Breast epithelium (tissue), 3 donors: ENCODE measurements around the gene PARK7.

ENCODE experiments used
- CTCF ChIP-seq, 3 donors: fragments of 450-650 bp; IDR thresholded peaks; one replicate each; pipeline ENCODE4 v1.5.1; 2016 to 2017; ENCODE audit warnings: antibody characterized with exemption in 3 of 3, mild to moderate bottlenecking in 3 of 3, moderate library complexity in 3 of 3
- POLR2A ChIP-seq: fragments of 450-650 bp; IDR thresholded peaks from one replicate; pipeline ENCODE4 v1.6.1; 2016; ENCODE audit warnings: antibody characterized with exemption, mild to moderate bottlenecking, moderate library complexity

DNA sequence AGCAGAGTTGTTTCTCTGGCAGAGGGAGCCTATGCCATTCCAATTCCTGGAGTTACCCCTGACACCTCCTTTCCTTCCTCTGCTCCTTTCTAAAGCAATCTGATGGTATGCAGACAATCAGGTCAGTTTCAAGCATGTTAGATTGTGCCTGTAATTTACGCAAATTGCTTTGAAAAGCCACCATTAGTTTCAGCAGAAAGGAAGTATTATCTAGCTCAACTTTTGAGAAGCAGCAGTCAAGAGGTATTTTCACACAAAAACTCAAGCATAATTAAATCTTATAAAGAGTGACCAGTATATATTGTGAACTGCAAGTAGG is 62.4 kb downstream of the PARK7 start:
- TF ChIP-seq CTCF (IDR thresholded peaks at IDR 0.05) (no peak), POLR2A (no peak)
